SK-N-MC (cell line): Measurements from ENCODE around the gene GANC.

Experiments used
- DNase-seq: peaks from one replicate; pipeline ENCODE4 v3.0.0-alpha.2; 2011; ENCODE audit warnings: low read depth, low spot score
- H3K27ac ChIP-seq: fragments of 200-600 bp; sonication (generic); 2 replicates; pipeline ENCODE4 v1.5.1; 2016; ENCODE audit warnings: mixed run types
- H3K36me3 ChIP-seq: fragments of 200-600 bp; sonication (generic); 2 replicates; pipeline ENCODE4 v1.6.1; 2017; ENCODE audit warnings: antibody characterized with exemption, low read length, mixed read lengths; ENCODE audit not compliant: insufficient read depth
- H3K4me3 ChIP-seq: fragments of 200-600 bp; sonication (generic); 2 replicates; pipeline ENCODE4 v1.5.1; 2016
- H3K9ac ChIP-seq: fragments of 200-600 bp; sonication (generic); 2 replicates; pipeline ENCODE4 v1.8.0; 2017; ENCODE audit warnings: mixed run types, mixed read lengths; ENCODE audit not compliant: insufficient read length
- H3K9me3 ChIP-seq: fragments of 200-600 bp; sonication (generic); 2 replicates; pipeline ENCODE4 v1.6.1; 2017; ENCODE audit warnings: low read depth, mild to moderate bottlenecking, antibody characterized with exemption, low read length, moderate library complexity, mixed read lengths
- EZH2 ChIP-seq: fragments of 200-600 bp; sonication (generic); IDR thresholded peaks from one replicate; pipeline ENCODE4 v1.6.1; 2017; ENCODE audit warnings: antibody characterized with exemption
- FOXP2 ChIP-seq: optimal IDR thresholded peaks from 2 replicates; pipeline ENCODE3; 2011; ENCODE audit warnings: mild to moderate bottlenecking, moderate library complexity; ENCODE audit not compliant: insufficient read depth; ENCODE audit errors: extremely low read length, control extremely low read depth
- POLR2AphosphoS5 ChIP-seq: IDR thresholded peaks from 2 replicates; pipeline ENCODE4 v1.6.1; 2012; ENCODE audit warnings: mild to moderate bottlenecking, low read depth, low read length, borderline replicate concordance

Gene GANC

DNA sequence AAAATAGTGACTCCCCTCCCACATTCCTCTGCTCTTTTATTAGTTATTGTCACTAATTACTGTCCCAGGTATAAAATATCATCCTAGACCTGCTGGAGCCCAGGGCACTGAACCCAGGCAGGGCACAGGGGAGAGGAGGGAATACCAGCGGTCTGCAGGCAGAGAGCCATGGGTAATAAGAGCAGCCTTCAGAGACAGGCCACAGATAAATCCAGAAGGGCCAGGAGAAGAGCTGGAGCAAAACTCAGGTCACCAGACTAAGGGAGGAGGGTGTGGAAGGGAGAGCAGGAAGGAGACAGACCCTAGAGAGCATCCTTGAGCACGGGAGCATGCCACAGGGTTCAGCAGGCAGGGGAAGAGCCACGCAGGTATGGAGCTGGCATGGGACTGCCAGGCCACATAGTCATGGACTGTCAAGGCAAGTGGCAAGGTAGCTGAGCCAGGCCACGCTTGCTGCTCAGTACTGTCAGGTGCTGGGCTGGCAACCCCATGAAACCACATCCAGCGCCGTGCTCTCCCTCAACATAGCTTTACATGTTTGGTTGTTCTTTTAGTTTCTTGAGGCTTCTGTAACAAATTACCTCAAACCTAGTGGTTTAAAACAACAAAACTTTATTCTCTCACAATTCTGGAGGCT, 70.7 kb downstream of the GANC start:
- Histone ChIP-seq H3K9ac (no peak overlapping the region), H3K27ac (no peak overlapping the region), H3K9me3 (no peaks in the 10 kb centered on the region), H3K36me3 (no peaks in the 10 kb centered on the region), H3K4me3 (no peak overlapping the region)
- TF ChIP-seq EZH2 (no peak), FOXP2 (no peak), POLR2AphosphoS5 (no peak)
- DNase-seq, result no peak

DNA sequence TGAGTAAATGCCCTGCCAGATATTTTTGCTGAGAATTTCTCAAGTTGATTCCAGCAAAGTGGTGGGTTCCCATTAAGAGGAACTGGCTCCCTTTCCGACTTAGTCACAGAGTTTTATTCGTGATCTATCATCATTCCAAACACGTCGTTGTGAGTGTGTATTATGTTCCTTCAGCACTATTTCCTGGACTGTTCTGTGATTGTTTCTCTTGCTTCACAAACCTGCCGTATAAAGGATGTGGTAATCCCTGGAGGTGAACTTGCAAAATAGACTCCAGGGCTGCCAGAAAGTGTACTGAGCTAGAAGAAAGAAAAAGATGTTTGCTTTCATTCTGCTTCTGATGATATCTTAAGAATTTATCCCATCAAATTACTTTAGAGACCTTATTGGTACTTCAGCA, 71.8 kb downstream of the GANC start:
- TF ChIP-seq POLR2AphosphoS5, result no peak
- no peak for TF ChIP-seq FOXP2
- TF ChIP-seq EZH2, result no peak
- H3K27ac ChIP-seq, result no peak overlapping the region
- no peak overlapping the region for H3K4me3 ChIP-seq
- H3K9me3 ChIP-seq, result no peaks in the 10 kb centered on the region
- no peak overlapping the region for H3K9ac ChIP-seq
- no peak for DNase-seq
- H3K36me3 ChIP-seq, result no peaks in the 10 kb centered on the region

DNA sequence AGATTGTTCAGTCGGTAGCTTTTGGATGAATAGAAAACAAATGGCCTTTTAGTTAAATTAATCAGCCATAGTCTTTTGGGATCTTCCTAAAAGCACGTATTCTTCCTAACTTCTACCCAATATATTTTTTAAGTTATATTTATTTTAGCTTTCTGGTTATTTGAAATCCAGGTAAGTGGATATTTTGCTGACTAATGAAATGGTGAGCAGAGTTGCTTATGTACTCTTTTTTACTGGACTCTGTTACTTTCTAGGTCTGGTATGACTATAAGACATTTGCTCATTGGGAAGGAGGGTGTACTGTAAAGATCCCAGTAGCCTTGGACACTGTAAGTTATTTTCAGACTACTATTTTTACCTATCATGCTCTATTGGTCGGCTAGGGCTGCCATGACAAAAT, 72.5 kb downstream of the GANC start:
- Histone ChIP-seq H3K36me3 (no peaks in the 10 kb centered on the region), H3K9ac (no peak overlapping the region), H3K9me3 (no peaks in the 10 kb centered on the region), H3K27ac (no peak overlapping the region), H3K4me3 (no peak overlapping the region)
- DNase-seq, result no peak
- TF ChIP-seq EZH2, result no peak
- TF ChIP-seq FOXP2, result no peak
- no peak for TF ChIP-seq POLR2AphosphoS5

DNA sequence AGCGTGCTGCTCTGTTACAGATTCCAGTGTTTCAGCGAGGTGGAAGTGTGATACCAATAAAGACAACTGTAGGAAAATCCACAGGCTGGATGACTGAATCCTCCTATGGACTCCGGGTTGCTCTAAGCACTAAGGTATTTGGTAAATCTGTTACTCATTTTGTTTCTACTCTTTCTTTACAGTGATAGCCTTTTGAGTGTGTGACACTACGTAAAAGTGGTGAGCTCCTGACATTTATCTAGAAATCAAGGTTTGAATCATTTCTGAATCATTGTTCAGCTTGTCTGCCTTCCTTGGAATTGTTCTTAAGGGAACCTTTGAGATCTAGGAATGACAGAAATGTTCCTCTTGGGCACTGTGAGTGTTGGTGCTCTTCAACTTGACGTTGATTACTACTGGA, 75.1 kb downstream of the GANC start:
- no peak for TF ChIP-seq EZH2
- no peak for TF ChIP-seq FOXP2
- no peak overlapping the region for H3K4me3 ChIP-seq
- H3K27ac ChIP-seq, result no peak overlapping the region
- H3K36me3 ChIP-seq, result no peaks in the 10 kb centered on the region
- no peak for DNase-seq
- no peak overlapping the region for H3K9ac ChIP-seq
- no peaks in the 10 kb centered on the region for H3K9me3 ChIP-seq

DNA sequence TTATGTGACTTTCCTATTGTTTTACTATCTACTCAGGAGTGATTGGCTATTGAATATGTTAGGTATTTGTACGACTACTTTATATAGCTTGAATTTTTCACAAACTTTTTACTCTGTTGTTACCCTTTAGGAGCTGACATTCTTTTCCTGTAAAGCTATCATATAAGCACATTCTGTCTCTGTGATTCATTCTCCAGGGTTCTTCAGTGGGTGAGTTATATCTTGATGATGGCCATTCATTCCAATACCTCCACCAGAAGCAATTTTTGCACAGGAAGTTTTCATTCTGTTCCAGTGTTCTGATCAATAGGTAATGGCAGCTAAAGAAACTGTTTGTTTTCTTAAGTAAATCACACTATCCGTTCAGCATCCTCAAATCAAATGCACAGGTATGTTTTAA, 76.2 kb downstream of the GANC start:
- DNase-seq, result no peak
- Histone ChIP-seq H3K36me3 (no peaks in the 10 kb centered on the region), H3K4me3 (no peak overlapping the region), H3K27ac (no peak overlapping the region), H3K9ac (no peak overlapping the region), H3K9me3 (no peaks in the 10 kb centered on the region)
- TF ChIP-seq FOXP2, result no peak
- no peak for TF ChIP-seq POLR2AphosphoS5
- TF ChIP-seq EZH2, result no peak

DNA sequence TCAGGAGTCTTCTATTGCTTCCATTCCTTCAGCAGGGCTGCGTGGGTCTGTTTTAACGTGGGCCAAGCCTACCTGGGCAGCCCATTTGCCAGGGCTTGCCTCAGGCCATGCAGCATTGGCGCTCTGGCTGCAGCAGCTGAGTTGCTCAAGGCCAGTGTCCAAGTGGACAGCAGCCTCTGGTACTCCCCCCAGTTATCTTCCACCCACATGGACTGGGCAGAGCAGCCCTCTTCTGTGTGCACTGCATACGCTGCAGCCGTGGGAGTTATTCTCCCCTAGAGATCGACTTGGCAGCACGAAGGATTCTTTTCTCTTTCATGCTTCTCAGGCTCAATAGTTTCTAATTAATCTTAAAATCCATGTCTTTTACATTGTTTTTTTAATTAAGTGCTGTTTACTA, 79.4 kb downstream of the GANC start:
- DNase-seq, result no peak
- H3K9ac ChIP-seq, result no peak overlapping the region
- no peak overlapping the region for H3K27ac ChIP-seq
- H3K4me3 ChIP-seq, result no peak overlapping the region
- no peaks in the 10 kb centered on the region for H3K36me3 ChIP-seq
- H3K9me3 ChIP-seq, result no peaks in the 10 kb centered on the region
- no peak for TF ChIP-seq EZH2
- TF ChIP-seq POLR2AphosphoS5, result no peak
- no peak for TF ChIP-seq FOXP2

DNA sequence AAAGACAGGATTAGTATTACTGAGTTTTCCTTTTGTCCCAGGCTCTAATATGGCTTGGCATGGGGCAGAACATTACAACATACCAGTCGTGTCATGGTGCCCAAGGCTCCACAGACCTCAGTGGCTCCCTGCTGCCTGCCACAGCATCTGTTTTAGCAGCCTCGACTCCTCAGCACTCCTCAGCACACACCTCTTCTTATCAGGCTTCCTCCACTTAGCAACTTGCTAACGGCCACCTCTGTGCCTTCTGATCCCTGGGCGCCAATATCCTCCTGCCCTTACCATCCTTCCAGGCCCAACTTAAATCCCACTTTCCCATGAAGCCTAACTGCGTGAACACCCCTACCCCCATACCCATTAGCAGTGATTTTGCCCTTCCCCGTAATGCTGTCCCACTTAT, 80.1 kb downstream of the GANC start:
- Histone ChIP-seq H3K36me3 (no peaks in the 10 kb centered on the region), H3K9ac (no peak overlapping the region), H3K9me3 (no peaks in the 10 kb centered on the region), H3K27ac (no peak overlapping the region), H3K4me3 (no peak overlapping the region)
- TF ChIP-seq EZH2, result no peak
- no peak for TF ChIP-seq POLR2AphosphoS5
- TF ChIP-seq FOXP2, result no peak
- no peak for DNase-seq

DNA sequence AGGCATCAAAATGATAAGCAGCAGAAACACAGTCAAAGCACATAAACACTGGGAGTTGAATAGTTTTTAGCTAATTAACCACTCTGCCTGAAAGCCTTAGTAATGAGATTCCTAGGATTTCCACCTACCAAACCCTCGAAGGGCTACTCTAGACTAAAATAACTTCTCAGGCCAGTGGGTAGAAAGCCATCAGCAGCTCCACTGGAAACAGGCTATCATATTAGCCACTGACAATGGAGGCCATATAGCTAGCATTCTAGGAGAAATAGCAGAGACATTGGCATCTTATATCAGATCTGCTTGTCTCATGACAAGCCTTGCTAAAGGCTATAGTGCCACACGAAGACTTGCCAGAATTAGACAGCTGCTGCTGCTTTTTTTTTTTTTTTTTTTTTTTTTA, 81.8 kb downstream of the GANC start:
- no peak overlapping the region for H3K4me3 ChIP-seq
- no peaks in the 10 kb centered on the region for H3K36me3 ChIP-seq
- TF ChIP-seq POLR2AphosphoS5, result no peak
- no peak for TF ChIP-seq FOXP2
- no peak for TF ChIP-seq EZH2
- DNase-seq, result no peak
- no peak overlapping the region for H3K9ac ChIP-seq
- H3K27ac ChIP-seq, result no peak overlapping the region
- H3K9me3 ChIP-seq, result no peaks in the 10 kb centered on the region

DNA sequence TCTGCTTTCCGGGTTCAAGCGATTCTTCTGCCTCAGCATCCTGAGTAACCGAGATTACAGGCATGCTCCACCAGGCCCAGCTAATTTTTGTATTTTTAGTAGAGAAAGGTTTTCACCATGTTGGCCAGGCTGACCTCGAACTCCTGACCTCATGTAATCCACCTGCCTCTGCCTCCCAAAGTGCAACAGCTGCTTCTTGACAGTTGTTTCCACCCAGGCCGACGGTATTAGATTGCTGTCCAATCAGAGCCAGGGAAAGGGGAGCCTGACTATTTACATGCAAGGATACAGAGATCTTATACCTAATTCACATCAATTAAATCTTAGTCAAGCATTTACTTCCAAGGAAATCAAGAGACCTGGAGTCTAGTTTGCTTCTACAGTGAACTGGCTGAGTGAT, 82.3 kb downstream of the GANC start:
- Histone ChIP-seq H3K9ac (no peak overlapping the region), H3K27ac (no peak overlapping the region), H3K9me3 (no peaks in the 10 kb centered on the region), H3K36me3 (no peaks in the 10 kb centered on the region), H3K4me3 (no peak overlapping the region)
- no peak for DNase-seq
- TF ChIP-seq POLR2AphosphoS5, result no peak
- no peak for TF ChIP-seq EZH2
- TF ChIP-seq FOXP2, result no peak
